NCI-H187 (cell line): ENCODE measurements around the gene C12orf43.
"Not testable (repeated sequence)": the region's sequence is repeated elsewhere in the genome, so short reads cannot be mapped to it uniquely, and the experiment has no call there.

Source experiments
- DNase-seq, 2 experiments: peaks; one replicate each; lab custom pipeline; 2025; lab: John Stamatoyannopoulos, UW

C12orf43 gene, protein sequence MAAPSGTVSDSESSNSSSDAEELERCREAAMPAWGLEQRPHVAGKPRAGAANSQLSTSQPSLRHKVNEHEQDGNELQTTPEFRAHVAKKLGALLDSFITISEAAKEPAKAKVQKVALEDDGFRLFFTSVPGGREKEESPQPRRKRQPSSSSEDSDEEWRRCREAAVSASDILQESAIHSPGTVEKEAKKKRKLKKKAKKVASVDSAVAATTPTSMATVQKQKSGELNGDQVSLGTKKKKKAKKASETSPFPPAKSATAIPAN

DNA sequence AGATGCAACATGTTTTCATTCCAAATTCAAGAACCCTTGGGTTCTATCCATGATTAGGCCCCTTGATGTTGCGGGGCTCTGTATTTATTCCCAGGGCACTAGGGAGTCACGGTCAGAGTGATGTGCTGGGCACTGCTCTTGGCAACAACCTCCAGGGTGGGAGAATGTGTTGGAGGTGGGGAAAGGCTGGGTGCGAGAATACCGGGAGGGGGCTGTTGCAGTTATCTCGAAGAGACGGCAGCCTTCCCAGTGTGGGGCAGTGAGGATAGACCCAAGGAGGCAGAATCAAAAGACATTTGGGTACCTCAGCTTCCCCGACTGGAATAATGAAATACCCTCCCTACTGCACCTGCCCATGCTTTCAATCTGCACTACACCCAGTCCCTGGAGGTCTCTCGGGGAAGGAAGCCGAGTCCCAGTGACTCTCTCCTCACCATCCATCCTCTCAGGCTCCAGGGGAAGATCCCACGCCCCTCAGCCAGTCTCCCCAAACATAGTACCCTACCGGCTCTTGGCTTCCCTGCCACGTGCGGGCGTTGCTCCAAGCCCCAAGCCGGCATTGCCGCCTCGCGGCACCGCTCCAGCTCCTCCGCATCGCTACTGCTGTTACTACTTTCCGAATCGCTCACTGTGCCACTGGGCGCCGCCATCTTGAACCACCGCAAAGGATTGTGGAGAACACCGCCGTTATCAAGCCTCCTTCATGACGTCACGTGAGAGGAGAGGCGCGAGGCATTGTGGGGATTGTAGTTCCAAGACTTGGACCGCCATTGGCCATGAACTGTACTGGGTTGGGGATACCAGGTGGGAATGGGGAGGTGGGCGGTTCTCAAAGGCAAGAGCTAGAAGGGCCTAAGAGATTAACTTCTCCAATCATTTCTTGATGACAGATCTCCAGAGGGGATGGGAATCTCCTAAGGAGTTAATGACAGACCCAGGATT is at the start of gene C12orf43:
Gene C12orf43 (minus strand): TSS at position 663 of the 942 bp plus-strand sequence. CDS start 13 bp downstream, at position 650.
- DNase-seq, result peak; percentile 89 to 91

DNA sequence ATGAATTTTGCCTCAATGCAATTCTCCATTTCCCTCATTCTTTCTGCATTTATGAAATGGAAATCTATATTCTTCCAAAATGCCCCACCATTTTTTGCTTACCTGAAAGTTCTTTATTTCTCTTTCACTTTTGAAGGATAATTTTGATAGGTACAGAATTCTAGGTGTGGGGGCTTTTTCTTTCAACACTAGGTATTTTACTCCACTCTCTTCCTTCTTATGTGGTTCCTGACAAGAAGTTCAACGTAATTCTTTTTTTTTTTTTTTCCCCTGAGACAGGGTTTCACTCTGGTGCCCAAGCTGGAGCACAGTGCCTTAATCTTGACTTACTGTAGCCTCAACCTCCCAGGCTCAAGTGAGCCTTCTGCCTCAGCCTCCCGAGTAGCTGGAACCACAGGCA is 49.1 kb upstream of the C12orf43 start:
- no peak for DNase-seq

DNA sequence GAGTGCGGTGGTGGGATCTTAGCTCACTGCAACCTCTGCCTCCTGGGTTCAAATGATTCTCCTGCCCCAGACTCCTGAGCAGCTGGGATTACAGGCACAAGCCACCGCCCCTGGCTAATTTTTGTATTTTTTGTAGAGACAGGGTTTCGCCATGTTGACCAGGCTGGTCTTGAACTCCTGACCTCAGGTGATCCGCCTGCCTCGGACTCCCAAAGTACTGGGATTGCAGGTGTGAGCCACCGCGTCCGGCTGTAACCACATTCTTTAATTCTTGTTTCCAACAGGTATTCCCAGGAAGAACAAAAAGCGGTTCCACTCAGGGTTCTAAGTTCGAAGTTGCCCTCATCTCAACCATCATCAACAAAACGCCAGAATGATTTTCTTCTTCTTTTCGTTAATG is 48.3 kb upstream of the C12orf43 start:
- not testable (repeated sequence) for DNase-seq

DNA sequence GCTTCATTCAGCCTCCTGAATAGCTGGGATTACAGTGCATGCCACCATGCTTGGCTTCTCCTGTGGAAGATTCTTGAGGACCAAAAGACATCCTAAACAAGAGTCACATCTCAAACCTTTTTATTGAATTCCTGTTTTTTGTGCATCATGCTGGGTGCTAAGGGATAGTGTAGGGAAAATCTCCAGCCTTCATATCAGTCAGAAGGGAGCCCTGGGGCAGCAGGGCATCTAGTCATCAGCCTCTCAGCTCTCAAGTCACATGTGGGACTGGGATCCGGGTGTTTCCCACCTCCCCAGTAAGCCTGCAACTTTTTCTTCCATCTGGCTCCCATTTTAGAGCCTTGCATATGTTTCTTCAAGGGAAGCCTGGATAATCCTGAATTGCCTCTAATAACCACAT is 47.8 kb upstream of the C12orf43 start:
- no peak for DNase-seq

DNA sequence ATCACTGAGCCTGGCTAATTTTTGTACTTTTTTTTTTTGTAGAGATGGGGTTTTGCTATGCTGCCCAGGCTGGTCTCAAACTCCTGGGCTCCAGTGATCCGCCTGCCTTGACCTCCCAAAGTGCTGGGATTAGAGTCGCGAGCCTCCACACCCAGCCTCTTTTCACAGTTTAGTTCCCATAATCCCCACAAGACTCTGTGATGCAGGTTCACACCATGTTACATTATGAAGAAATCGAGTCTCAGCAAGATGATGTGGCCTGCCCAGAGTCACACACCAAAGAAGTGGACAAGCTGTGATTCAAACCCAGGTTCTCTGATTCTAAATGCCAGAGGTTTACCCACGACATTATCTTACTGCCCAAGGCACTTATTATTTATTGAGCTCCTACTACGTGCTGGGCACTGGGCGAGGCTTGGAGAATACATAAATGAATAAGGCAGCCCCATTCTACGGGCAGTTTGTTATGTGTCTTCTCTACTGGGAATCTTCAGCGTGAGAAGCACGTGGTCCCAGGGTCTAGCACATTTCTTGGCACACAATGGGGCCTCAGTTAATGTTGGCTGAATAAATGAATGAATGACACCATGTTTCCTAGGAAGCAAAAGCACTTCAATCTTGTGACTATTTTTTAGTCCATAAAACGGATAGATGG is 46.2 kb upstream of the C12orf43 start:
- no peak for DNase-seq

DNA sequence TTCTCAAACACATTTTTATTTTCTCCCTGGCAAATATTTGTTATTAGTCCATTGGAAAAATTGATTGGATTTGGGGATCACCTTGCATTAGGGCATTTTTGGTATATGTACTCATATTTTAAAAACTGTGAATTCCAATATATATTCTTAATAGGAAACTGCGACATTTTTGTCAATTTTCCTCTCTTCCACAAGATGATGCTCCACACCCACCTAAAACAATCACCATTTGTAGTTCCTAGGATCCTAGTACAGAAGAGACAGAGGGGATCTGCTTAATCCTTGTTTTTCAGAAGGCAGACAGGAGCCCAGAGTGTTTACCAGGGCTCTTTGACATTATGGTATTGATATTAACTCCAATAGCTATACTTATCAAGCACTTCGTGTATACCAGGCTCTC is 45.5 kb upstream of the C12orf43 start:
- DNase-seq, result no peak

DNA sequence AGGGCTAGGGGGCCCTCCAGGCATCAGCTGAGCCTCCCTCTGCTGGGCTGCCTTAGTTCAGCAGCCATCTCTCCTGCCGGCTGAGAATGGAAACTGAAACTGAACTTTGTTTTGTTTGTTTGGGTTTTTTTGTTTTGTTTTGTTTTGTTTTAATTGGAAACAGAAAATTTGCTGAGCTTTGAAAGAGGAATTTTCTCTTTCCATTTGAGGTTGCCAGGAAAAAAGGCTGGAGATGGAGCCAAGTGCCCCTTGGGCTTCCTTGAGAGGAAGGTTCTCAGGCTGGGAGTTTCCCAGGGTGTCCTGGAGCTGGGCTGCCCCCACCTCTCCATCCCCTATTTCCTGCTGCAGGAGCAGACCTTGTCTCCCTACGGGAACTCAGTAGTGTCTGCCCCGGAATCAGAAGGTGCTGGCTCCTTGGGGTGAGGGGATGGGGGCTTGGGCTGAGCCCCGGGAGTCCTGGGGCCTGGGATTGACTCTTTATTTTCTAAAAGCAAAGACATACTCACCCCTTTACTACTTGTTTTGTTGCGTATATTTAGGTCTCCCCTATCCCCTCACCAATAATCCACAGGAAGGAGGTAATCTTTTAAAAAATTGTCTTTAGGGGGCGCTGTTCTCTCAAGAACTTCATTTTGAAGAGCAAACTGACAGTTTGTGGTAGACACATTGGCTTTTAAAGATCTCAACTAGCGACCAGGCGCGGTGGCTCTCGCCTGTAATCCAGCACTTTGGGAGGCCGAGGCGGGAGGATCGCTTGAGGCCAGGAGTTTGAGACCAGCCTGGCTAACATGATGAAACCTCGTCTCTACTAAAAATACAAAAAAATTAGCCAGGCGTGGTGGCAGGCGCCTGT is 44.1 kb upstream of the C12orf43 start:
- DNase-seq, result peak in 1 of 2 experiments; percentile 42

DNA sequence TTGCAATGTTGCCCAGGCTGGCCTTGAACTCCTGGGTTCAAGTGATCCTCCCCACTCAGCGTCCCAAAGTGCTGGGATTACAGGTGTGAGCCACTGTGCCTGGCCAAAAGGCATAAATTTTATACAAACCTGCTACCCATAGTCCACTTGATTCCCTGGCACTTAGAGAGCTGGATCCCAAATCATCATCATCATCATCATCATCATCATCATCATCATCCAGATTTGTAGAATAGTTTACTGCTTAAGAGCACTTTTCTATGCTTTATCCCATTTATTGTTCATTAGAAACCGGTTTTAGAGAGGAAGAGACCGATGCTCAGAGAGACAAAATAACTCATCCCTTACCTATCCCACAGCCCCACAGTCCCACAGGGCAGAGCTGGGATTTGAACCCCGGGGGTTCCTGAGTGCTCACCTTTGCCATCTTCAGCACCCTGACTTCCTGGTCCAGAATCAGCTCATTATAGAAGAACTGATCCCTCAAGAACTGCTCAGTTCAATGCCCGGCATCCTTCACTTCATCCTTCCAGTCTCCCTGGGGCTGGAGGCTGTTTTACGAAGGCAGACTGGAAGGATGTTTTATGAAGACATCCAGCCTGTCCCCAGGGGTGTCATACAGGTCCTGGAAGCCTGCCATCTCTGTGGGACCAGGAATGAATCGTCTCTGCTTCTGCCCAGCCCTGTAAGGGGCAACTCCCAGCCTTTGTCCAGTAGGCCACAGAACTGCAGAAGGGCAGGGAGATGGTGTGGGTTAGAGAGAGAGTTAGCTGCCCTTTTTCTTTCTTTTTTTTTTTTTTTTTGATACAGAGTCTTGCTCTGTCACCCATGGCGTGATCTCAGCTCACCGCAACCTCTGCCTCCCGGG is 43.0 kb upstream of the C12orf43 start:
- no peak for DNase-seq

DNA sequence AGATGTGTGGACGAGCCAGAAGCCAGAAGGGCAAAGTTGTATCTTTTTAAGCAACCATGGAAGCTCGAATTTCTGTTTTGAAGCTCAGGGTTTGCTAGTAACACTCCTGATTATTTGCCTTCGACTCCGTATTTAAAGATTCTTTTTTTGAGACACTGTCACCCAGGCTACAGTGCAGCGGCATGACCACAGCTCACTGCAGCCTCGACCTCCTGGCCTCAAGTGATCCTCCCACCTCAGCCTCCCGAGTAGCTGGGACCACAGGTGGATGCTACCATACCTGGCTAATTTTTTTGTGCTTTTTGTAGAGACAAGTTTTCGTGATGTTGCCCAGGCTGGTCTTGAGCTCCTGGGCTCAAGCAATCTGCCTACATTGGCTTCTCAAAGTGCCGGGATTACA is 41.5 kb upstream of the C12orf43 start:
- no peak for DNase-seq

DNA sequence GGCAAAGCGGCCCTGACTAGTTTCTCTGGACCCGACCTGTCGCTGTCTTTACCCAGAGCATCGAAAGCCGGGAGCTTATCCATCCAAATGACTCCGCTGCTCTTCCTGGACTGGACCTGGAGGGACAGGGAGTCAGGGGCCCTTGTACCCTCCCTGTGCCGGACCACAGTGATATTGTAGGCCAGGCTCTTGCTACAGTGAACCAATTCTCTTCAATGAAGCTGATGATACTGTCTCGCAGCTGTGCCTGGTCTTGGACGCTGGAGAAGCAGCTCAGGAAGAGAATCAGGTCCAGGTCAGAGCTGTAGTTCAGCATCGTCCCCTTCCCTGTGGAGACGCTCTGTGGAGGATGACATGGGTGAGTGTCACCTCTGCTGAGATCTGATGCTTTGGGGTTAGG is 37.4 kb upstream of the C12orf43 start:
- DNase-seq, result no peak

DNA sequence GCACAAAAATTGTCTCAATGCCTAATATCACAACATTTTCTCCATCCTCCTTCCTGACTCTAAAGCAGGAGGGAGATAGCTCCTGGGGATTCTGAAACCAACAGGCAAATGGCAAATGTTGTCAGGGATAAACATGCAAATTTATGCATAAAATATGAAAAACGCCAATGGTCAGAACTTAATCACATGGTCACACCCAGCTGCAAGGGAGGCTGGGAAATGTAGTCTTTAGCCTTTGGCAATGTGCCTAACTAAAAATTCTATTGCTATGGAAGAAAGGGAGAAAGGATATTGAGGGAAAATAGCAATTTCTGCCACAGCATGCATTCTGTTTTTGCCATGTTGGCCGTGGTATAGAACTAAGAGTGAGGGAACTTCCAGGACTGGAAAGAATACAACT is 34.4 kb upstream of the C12orf43 start:
- no peak for DNase-seq

DNA sequence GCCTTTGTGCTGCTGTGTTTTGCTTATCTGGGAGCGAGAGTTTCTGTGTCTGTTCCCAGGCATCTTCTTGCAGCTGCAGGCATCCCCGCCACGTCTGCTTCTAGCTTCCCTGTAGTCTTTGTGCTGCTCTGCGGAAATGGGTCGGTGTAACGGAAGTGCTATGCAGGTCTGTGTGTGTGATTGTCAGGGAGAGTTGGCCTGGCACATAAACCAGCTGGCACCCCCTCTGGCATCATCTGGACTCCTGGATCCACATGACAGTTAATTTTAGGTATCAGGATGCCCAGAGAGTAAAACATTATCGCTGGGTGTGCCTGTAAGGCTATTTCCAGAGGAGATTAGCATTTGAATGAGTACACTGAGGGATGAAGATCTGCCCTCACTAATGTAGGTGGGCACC is 32.2 kb upstream of the C12orf43 start:
- no peak for DNase-seq

DNA sequence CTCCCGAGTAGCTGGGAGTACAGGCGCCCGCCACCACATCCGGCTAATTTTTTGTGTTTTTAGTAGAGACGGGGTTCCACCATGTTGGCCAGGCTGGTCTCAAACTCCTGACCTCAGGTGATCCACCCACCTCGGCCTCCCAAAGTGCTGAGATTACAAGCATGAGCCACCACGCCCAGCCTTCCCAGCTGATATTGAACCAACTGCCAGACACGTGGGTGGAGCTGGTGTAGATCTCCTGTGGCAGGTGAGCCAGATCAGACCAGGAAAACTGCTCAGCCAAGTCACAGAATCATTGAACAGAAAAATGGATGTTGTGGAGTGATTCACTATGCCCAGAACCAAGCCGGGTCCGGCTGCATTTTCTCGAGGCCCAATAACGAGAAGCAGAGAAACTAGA is 31.1 kb upstream of the C12orf43 start:
- DNase-seq, result not testable (repeated sequence)

DNA sequence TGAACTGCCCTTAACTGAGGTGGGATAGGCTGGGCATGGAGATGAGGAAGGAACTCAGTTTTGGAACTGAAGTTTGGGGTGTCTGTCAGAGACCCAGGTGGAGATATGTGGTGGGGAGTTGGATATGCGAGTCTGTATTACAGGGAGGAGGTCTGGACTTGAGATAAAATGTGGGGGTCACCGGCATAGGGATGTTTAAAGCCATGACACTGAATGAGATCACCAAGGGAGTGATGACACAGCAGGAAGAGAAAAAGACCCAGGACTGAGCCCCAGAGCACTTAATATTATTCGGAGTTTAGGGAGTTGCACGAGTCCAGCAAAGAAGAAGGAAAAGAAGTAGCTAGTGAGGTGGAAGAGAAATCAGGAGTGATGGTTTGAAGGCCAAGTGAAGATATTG is 26.8 kb upstream of the C12orf43 start:
- DNase-seq, result no peak

DNA sequence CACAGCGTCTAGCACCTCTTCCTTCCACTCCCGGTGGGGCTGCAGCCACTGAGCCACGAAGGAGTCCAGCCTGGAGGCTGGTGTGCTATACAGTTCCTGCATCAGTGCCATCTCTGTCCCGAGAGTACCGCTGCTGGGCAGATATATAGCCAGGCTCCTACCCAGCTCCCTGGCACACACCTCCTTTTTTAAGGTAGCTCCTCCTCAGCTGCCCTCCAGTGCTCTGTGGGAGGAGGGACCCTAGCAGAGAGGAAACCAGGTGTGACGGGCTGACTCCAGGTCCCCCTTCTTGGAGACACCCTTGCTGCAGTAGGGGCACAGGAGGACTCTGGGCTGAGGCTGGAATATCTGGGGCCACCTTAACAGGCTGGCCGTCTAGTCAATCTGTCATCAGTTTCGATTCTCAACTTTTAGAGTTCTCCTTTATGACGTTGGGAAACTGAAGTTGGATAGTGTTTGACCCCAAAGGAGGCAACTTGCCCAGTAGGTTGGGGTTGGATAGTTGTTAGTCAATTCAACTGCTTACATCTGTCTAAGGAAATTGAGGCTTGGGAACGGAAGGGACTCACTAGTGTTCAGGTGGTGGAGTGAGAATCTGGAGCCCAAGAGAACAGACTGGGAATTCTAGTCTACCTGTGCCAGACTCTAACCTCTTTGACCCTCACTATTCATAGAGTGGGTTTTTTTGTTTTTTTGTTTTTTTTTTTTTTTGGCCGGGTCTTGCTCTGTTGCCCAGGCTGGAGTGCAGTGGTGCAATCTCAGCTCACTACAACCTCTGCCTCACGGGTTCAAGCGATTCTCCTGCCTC is 22.8 kb upstream of the C12orf43 start, which contains the start of gene OASL:
Gene OASL (minus strand): TSS at position 386 of the 808 bp plus-strand sequence. CDS start 275 bp downstream, at position 111.
- DNase-seq, result no peak

DNA sequence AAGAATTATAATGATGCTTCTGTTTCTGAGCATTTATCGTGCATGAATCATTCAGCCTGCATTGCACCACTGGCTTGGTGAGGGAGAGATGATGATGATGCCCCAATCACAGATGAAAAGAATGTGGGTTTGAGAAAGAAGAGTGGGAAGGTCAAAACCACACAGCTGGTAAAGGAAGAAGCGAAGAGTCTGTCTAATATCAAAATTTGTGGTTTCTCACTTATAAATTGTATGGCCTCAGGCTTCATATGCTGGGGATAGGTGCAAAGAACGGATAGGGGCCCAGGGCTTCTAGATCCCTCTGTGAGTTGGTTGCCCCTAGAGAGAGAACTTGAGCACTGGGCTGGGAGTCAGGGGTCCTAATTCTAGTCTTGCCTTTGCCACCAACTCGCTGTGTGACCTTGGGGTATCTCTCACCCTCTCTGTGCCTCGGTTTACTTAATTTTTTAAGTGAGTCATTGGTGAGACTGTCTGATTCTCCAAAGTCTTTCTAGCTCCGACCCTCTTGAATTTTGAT is 20.6 kb upstream of the C12orf43 start:
- no peak for DNase-seq

DNA sequence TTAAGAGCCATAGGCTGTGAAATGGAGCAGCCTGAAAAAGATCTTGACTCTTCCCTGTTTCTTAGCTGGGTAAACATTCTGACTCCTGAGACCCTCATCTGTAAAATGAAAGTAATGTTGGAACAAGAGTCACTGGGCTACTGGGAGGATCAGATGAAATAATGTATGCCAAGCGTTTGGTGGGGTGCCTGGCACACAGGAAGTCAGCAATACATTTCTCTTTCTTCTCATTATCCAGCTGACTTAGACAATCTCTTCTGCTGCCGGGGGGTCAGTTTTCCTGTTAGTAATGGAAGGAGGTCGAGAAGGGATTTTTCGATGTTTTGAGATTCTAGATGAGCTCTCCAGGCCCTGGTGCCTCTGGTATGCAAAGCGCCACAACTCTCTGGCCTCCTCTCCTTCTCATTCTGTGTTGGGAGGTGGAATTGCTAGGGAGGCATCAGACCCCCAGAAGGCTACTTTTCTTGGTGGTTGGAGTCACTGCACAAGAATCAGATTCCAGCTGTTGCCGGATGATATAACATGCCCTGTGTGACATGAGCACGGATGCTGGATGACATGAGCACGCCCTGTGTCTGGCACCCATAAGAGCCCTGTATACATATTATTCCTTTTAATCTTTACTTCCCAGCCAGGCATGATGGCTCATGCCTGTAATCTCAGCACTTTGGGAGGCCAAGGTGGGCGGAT is 18.5 kb upstream of the C12orf43 start:
- DNase-seq, result no peak

DNA sequence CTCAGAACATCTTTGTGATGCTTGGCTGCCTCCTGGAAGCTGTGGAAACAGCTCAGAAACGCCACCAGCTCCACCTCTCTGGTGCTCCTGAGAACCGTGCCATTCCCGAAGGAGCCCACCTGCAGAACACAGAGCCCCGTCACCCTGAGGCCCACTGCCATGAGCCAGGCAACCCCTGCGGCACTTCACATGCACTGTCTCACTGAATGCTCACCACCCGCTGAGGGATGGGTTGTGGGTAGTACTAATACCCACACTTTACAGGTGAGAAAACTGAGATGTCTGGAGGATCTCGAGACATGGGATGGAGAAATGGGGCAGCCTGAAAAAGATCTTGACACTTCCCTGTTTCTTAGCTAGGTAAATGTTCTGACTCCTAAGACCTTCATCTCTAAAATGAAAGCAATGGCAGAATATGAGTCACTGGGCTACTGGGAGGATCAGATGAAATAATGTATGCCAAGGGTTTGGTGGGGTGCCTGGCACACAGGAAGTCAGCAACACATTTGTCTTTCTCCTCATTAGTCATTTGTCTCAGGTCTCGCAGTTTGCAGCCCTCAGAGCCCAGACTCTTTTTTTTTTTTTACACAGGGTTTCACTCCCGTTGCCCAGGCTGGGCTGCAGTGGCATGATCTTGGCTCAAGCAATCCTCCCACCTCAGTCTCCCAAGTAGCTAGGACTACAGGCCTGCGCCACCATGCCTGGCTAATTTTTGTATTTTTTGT is 17.5 kb upstream of the C12orf43 start:
- DNase-seq, result no peak
